HEK293 (cell line): ENCODE data around the gene NIP7.

ENCODE experiments used
- CTCF ChIA-PET: fragments of 350-600 bp; formaldehyde crosslinking; extraction: SDS; loops from one replicate; lab custom pipeline; 2021; ENCODE audit warnings: antibody characterized with exemption; lab: Yijun Ruan, JAX
- POLR2A ChIA-PET: fragments of 300-600 bp; formaldehyde crosslinking; extraction: SDS; loops from one replicate; lab custom pipeline; 2020; ENCODE audit warnings: antibody characterized with exemption, inconsistent platforms; lab: Yijun Ruan, JAX
- H3K27ac ChIP-seq: fragments of 200-500 bp; sonication (Bioruptor generic); 2 replicates; pipeline ENCODE4 v1.5.1; 2014; ENCODE audit warnings: low read depth, low read length, control low read depth, inconsistent platforms; ENCODE audit errors: extremely low read depth
- H3K36me3 ChIP-seq, 2 experiments: fragments of 200-500 bp in 1 of 2; sonication (Bioruptor generic) in 1 of 2; 1 replicate in 1 of 2; 2 replicates in 1 of 2; pipeline ENCODE4 v1.5.1; 2014 to 2017; ENCODE audit warnings: inconsistent platforms in 2 of 2, low read length in 2 of 2; ENCODE audit not compliant: control insufficient read depth in 2 of 2, insufficient read depth in 1 of 2
- H3K4me1 ChIP-seq: fragments of 200-500 bp; sonication (Bioruptor generic); 2 replicates; pipeline ENCODE4 v1.5.1; 2014; ENCODE audit warnings: mild to moderate bottlenecking, low read length, inconsistent platforms; ENCODE audit not compliant: control insufficient read depth, insufficient read depth
- H3K4me3 ChIP-seq: 2 replicates; pipeline ENCODE4 v1.5.1; 2011; ENCODE audit warnings: low read depth, mild to moderate bottlenecking, control low read depth, low read length, moderate library complexity
- H3K9me3 ChIP-seq: fragments of 200-500 bp; sonication (Bioruptor generic); 2 replicates; pipeline ENCODE4 v1.5.1; 2014; ENCODE audit warnings: low read depth, low read length, inconsistent platforms; ENCODE audit not compliant: control insufficient read depth, insufficient read depth
- MEIS1 ChIP-seq: sonication (generic); formaldehyde crosslinking; IDR thresholded peaks from 2 replicates; pipeline ENCODE4 v1.8.1; 2022; ENCODE audit warnings: missing genetic modification reagents, mild to moderate bottlenecking, borderline replicate concordance
- REPIN1 ChIP-seq: fragments of 450-650 bp; formaldehyde crosslinking; IDR thresholded peaks from 2 replicates; pipeline ENCODE4 v1.5.1; 2017; ENCODE audit warnings: missing biosample characterization, missing genetic modification characterization, low read depth
- YY2 ChIP-seq: fragments of 450-650 bp; formaldehyde crosslinking; IDR thresholded peaks from 2 replicates; pipeline ENCODE4 v1.5.1; 2016; ENCODE audit warnings: missing biosample characterization, missing genetic modification characterization
- ZBTB11 ChIP-seq: fragments of 450-650 bp; formaldehyde crosslinking; conservative IDR thresholded peaks from 2 replicates; pipeline ENCODE4 v1.5.1; 2016; ENCODE audit warnings: low read depth, missing biosample characterization, missing genetic modification characterization
- ZFP69B ChIP-seq: fragments of 450-650 bp; formaldehyde crosslinking; IDR thresholded peaks from 2 replicates; pipeline ENCODE4 v1.5.1; 2016; ENCODE audit warnings: missing biosample characterization, missing genetic modification characterization
- ZNF140 ChIP-seq: fragments of 450-650 bp; formaldehyde crosslinking; IDR thresholded peaks from 2 replicates; pipeline ENCODE4 v1.5.1; 2016; ENCODE audit warnings: missing biosample characterization, missing genetic modification characterization
- ZNF175 ChIP-seq: fragments of 450-650 bp; formaldehyde crosslinking; IDR thresholded peaks from 2 replicates; pipeline ENCODE4 v1.5.1; 2016; ENCODE audit warnings: missing biosample characterization, missing genetic modification characterization
- ZNF221 ChIP-seq: fragments of 450-650 bp; formaldehyde crosslinking; IDR thresholded peaks from 2 replicates; pipeline ENCODE4 v1.5.1; 2017; ENCODE audit warnings: missing biosample characterization, missing genetic modification characterization, borderline replicate concordance
- ZNF274 ChIP-seq, 2 experiments: fragments of 200-500 bp in 1 of 2; fragments of 450-650 bp in 1 of 2; sonication (Bioruptor generic) in 1 of 2; formaldehyde crosslinking in 1 of 2; IDR thresholded peaks; 2 replicates each; pipeline versions ENCODE4 v1.5.1 to v1.6.1; 2014 to 2016; ENCODE audit warnings: borderline replicate concordance in 1 of 2, inconsistent platforms in 1 of 2, low read length in 1 of 2, missing biosample characterization in 1 of 2, missing genetic modification characterization in 1 of 2
- ZNF292 ChIP-seq: fragments of 450-650 bp; formaldehyde crosslinking; IDR thresholded peaks from 2 replicates; pipeline ENCODE4 v1.5.1; 2016; ENCODE audit warnings: low read depth, missing biosample characterization, missing genetic modification characterization, borderline replicate concordance
- ZNF311 ChIP-seq: fragments of 450-650 bp; formaldehyde crosslinking; IDR thresholded peaks from 2 replicates; pipeline ENCODE4 v1.5.1; 2017; ENCODE audit warnings: missing biosample characterization, missing genetic modification characterization, borderline replicate concordance
- ZNF391 ChIP-seq: fragments of 450-650 bp; formaldehyde crosslinking; IDR thresholded peaks from 2 replicates; pipeline ENCODE4 v1.5.1; 2016; ENCODE audit warnings: low read depth, missing biosample characterization, missing genetic modification characterization, borderline replicate concordance
- ZNF398 ChIP-seq: fragments of 450-650 bp; formaldehyde crosslinking; IDR thresholded peaks from 2 replicates; pipeline ENCODE4 v1.5.1; 2017; ENCODE audit warnings: missing biosample characterization, missing genetic modification characterization
- ZNF416 ChIP-seq: fragments of 450-650 bp; formaldehyde crosslinking; IDR thresholded peaks from 2 replicates; pipeline ENCODE4 v1.5.1; 2016; ENCODE audit warnings: missing biosample characterization, missing genetic modification characterization
- ZNF433 ChIP-seq: fragments of 450-650 bp; formaldehyde crosslinking; IDR thresholded peaks from 2 replicates; pipeline ENCODE4 v1.5.1; 2016; ENCODE audit warnings: missing biosample characterization, missing genetic modification characterization, low read depth
- ZNF488 ChIP-seq: fragments of 450-650 bp; formaldehyde crosslinking; IDR thresholded peaks from 2 replicates; pipeline ENCODE4 v1.5.1; 2016; ENCODE audit warnings: missing biosample characterization, missing genetic modification characterization
- ZNF514 ChIP-seq: fragments of 450-650 bp; formaldehyde crosslinking; IDR thresholded peaks from 2 replicates; pipeline ENCODE4 v1.5.1; 2016; ENCODE audit warnings: missing biosample characterization, missing genetic modification characterization
- ZNF580 ChIP-seq: fragments of 450-650 bp; formaldehyde crosslinking; IDR thresholded peaks from 2 replicates; pipeline ENCODE4 v1.5.1; 2016; ENCODE audit warnings: missing biosample characterization, missing genetic modification characterization
- ZNF600 ChIP-seq: fragments of 450-650 bp; formaldehyde crosslinking; IDR thresholded peaks from 2 replicates; pipeline ENCODE4 v1.5.1; 2016; ENCODE audit warnings: missing biosample characterization, missing genetic modification characterization
- ZNF660 ChIP-seq: fragments of 450-650 bp; IDR thresholded peaks from 2 replicates; pipeline ENCODE4 v1.5.1; 2018; ENCODE audit warnings: missing biosample characterization, mild to moderate bottlenecking, missing genetic modification characterization
- ZNF76 ChIP-seq: fragments of 450-650 bp; formaldehyde crosslinking; IDR thresholded peaks from 2 replicates; pipeline ENCODE4; 2016; ENCODE audit warnings: low read depth, missing biosample characterization, missing genetic modification characterization, borderline replicate concordance
- ZSCAN16 ChIP-seq: fragments of 450-650 bp; formaldehyde crosslinking; IDR thresholded peaks from 2 replicates; pipeline ENCODE4 v1.5.1; 2016; ENCODE audit warnings: missing biosample characterization, missing genetic modification characterization

The NIP7 gene

GRCh38 chr16:69366431-69366830, 26.9 kb downstream of the NIP7 start:
- peaks cover 25 to 85% of the 10 kb centered on the region in 2 experiments for H3K36me3 ChIP-seq
- POLR2A ChIA-PET: no interaction called here
- TF ChIP-seq ZNF433 (tag by site-specific recombination) (no peak), ZNF488 (tag by site-specific recombination) (no peak), ZFP69B (tag by site-specific recombination) (no peak), ZNF175 (no peak)
- TF ChIP-seq, all 188 proteins: peak for 0
- CTCF ChIA-PET: no interaction called here
- H3K9me3 ChIP-seq: no peaks in the 10 kb centered on the region
- no peak overlapping the region for H3K27ac ChIP-seq
- H3K4me3 ChIP-seq: no peak overlapping the region
- H3K4me1 ChIP-seq: no peaks in the 10 kb centered on the region

- no peaks in the 10 kb centered on the region for H3K4me1 ChIP-seq
- POLR2A ChIA-PET: no interaction called here
- H3K36me3 ChIP-seq: peaks cover 33 to 95% of the 10 kb centered on the region in 2 experiments
- H3K9me3 ChIP-seq: no peaks in the 10 kb centered on the region
- CTCF ChIA-PET: no interaction called here
- no peak overlapping the region for H3K27ac ChIP-seq
- no peak for TF ChIP-seq ZNF600 (tag by site-specific recombination)
- TF ChIP-seq ZNF398 (tag by site-specific recombination): no peak
- TF ChIP-seq YY2 (tag by site-specific recombination): no peak
- TF ChIP-seq ZNF292 (tag by site-specific recombination): no peak
- no peak for TF ChIP-seq ZNF140 (tag by site-specific recombination)
- TF ChIP-seq ZNF580 (tag by site-specific recombination): no peak
- TF ChIP-seq ZNF274 (IDR thresholded peaks at IDR 0.05; ENCODE audit: low read length): no peak
- no peak for TF ChIP-seq ZNF274 (tag by site-specific recombination; IDR thresholded peaks at IDR 0.05; ENCODE audit: borderline replicate concordance)
- TF ChIP-seq ZBTB11 (tag by site-specific recombination): no peak
- no peak for TF ChIP-seq ZNF76
- TF ChIP-seq ZNF221 (tag by site-specific recombination): no peak
- no peak for TF ChIP-seq ZNF660 (tag by site-specific recombination)
- no peak for TF ChIP-seq ZNF311
- TF ChIP-seq ZNF514 (tag by site-specific recombination): no peak
- TF ChIP-seq REPIN1 (tag by site-specific recombination): no peak
- TF ChIP-seq ZSCAN16 (tag by site-specific recombination): no peak
- TF ChIP-seq MEIS1 (CRISPR knock-in tag): no peak
- no peak for TF ChIP-seq ZNF391 (tag by site-specific recombination)
- no peak for TF ChIP-seq ZNF416 (tag by site-specific recombination)
- H3K4me3 ChIP-seq: no peak overlapping the region
Measured at GRCh38 chr16:69367980-69368379, 28.4 kb downstream of the NIP7 start.
